GM23338 (cell line): ENCODE results near the gene EYS.

ENCODE experiments used
- CREB1 ChIP-seq: fragments of 250-450 bp; sonication (Bioruptor Pico); IDR thresholded peaks from 2 replicates; pipeline ENCODE4 v1.5.0; 2020; ENCODE audit warnings: low read depth, mild to moderate bottlenecking, moderate library complexity
- EZH2 ChIP-seq: fragments of 200-600 bp; sonication (generic); IDR thresholded peaks from one replicate; pipeline ENCODE4 v1.8.0; 2017; ENCODE audit warnings: antibody characterized with exemption, mild to moderate bottlenecking, low read depth; ENCODE audit not compliant: unreplicated experiment
- EZH2phosphoT487 ChIP-seq: fragments of 200-600 bp; sonication (generic); IDR thresholded peaks from one replicate; pipeline ENCODE4 v1.8.1; 2018; ENCODE audit warnings: antibody characterized with exemption; ENCODE audit not compliant: unreplicated experiment
- JUNB ChIP-seq: IDR thresholded peaks from one replicate; pipeline ENCODE4 v1.6.1; 2016; ENCODE audit warnings: antibody characterized with exemption; ENCODE audit not compliant: unreplicated experiment
- POLR2AphosphoS5 ChIP-seq: IDR thresholded peaks from 2 replicates; pipeline ENCODE4 v1.6.1; 2016; ENCODE audit warnings: antibody characterized with exemption, low read depth
- STAT1 ChIP-seq: IDR thresholded peaks from one replicate; pipeline ENCODE4 v1.6.1; 2016; ENCODE audit warnings: antibody characterized with exemption; ENCODE audit not compliant: unreplicated experiment
- ZNF114 ChIP-seq: fragments of 250-450 bp; sonication (Bioruptor Pico); IDR thresholded peaks from 2 replicates; pipeline ENCODE4 v1.5.0; 2020; ENCODE audit warnings: mild to moderate bottlenecking, moderate library complexity
- ZNF331 ChIP-seq: fragments of 250-450 bp; sonication (Bioruptor Pico); IDR thresholded peaks from 2 replicates; pipeline ENCODE4 v1.5.0; 2020; ENCODE audit warnings: low read depth, mild to moderate bottlenecking, moderate library complexity
- TF ChIP-seq, protein P1 (sequence below), 2 experiments: fragments of 200-600 bp in 1 of 2; sonication (generic) in 1 of 2; conservative IDR thresholded peaks; 2 replicates each; pipeline versions ENCODE4 v1.5.1 to v1.6.1; 2016 to 2017; ENCODE audit warnings: antibody characterized with exemption in 2 of 2, low read depth in 2 of 2, mild to moderate bottlenecking in 2 of 2, moderate library complexity in 1 of 2
- TF ChIP-seq, protein P2 (sequence below): fragments of 250-450 bp; sonication (Bioruptor Pico); IDR thresholded peaks from 2 replicates; pipeline ENCODE4 v1.5.0; 2020; ENCODE audit warnings: mild to moderate bottlenecking, moderate library complexity
- TF ChIP-seq, protein P3 (sequence below): IDR thresholded peaks from one replicate; pipeline ENCODE4 v1.6.1; 2018; ENCODE audit warnings: antibody characterized with exemption; ENCODE audit not compliant: unreplicated experiment
- TF ChIP-seq, protein P4 (sequence below): IDR thresholded peaks from 2 replicates; pipeline ENCODE4 v1.6.1; 2016; ENCODE audit warnings: antibody characterized with exemption

DNA sequence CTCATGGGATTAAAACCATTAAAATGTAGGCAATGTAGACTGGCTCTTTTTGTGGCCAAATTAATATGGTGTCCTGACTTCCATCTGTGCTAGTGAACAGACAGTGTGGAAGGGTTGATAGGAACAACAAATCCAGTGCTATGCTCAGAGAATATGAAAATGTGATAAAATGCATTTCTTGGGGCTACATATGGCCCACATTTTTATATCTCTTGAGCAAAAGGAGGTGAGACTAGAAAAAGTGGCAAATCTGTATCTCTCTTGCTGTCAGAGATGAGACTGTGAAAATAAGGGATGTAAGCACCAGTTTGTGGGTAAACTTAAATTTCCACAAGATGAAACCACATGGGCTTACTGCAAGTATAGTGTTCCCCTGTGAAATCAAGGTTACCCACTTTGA lies 1909.3 kb downstream of the EYS start:
- no peak for TF ChIP-seq POLR2AphosphoS5
- TF ChIP-seq EZH2, result no peak
- TF ChIP-seq, protein P1, sequence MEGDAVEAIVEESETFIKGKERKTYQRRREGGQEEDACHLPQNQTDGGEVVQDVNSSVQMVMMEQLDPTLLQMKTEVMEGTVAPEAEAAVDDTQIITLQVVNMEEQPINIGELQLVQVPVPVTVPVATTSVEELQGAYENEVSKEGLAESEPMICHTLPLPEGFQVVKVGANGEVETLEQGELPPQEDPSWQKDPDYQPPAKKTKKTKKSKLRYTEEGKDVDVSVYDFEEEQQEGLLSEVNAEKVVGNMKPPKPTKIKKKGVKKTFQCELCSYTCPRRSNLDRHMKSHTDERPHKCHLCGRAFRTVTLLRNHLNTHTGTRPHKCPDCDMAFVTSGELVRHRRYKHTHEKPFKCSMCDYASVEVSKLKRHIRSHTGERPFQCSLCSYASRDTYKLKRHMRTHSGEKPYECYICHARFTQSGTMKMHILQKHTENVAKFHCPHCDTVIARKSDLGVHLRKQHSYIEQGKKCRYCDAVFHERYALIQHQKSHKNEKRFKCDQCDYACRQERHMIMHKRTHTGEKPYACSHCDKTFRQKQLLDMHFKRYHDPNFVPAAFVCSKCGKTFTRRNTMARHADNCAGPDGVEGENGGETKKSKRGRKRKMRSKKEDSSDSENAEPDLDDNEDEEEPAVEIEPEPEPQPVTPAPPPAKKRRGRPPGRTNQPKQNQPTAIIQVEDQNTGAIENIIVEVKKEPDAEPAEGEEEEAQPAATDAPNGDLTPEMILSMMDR (conservative IDR thresholded peaks at IDR 0.05; ENCODE audit: low read depth in 2 of 2), result no peak
- TF ChIP-seq EZH2phosphoT487, result no peak
- TF ChIP-seq, protein P2, sequence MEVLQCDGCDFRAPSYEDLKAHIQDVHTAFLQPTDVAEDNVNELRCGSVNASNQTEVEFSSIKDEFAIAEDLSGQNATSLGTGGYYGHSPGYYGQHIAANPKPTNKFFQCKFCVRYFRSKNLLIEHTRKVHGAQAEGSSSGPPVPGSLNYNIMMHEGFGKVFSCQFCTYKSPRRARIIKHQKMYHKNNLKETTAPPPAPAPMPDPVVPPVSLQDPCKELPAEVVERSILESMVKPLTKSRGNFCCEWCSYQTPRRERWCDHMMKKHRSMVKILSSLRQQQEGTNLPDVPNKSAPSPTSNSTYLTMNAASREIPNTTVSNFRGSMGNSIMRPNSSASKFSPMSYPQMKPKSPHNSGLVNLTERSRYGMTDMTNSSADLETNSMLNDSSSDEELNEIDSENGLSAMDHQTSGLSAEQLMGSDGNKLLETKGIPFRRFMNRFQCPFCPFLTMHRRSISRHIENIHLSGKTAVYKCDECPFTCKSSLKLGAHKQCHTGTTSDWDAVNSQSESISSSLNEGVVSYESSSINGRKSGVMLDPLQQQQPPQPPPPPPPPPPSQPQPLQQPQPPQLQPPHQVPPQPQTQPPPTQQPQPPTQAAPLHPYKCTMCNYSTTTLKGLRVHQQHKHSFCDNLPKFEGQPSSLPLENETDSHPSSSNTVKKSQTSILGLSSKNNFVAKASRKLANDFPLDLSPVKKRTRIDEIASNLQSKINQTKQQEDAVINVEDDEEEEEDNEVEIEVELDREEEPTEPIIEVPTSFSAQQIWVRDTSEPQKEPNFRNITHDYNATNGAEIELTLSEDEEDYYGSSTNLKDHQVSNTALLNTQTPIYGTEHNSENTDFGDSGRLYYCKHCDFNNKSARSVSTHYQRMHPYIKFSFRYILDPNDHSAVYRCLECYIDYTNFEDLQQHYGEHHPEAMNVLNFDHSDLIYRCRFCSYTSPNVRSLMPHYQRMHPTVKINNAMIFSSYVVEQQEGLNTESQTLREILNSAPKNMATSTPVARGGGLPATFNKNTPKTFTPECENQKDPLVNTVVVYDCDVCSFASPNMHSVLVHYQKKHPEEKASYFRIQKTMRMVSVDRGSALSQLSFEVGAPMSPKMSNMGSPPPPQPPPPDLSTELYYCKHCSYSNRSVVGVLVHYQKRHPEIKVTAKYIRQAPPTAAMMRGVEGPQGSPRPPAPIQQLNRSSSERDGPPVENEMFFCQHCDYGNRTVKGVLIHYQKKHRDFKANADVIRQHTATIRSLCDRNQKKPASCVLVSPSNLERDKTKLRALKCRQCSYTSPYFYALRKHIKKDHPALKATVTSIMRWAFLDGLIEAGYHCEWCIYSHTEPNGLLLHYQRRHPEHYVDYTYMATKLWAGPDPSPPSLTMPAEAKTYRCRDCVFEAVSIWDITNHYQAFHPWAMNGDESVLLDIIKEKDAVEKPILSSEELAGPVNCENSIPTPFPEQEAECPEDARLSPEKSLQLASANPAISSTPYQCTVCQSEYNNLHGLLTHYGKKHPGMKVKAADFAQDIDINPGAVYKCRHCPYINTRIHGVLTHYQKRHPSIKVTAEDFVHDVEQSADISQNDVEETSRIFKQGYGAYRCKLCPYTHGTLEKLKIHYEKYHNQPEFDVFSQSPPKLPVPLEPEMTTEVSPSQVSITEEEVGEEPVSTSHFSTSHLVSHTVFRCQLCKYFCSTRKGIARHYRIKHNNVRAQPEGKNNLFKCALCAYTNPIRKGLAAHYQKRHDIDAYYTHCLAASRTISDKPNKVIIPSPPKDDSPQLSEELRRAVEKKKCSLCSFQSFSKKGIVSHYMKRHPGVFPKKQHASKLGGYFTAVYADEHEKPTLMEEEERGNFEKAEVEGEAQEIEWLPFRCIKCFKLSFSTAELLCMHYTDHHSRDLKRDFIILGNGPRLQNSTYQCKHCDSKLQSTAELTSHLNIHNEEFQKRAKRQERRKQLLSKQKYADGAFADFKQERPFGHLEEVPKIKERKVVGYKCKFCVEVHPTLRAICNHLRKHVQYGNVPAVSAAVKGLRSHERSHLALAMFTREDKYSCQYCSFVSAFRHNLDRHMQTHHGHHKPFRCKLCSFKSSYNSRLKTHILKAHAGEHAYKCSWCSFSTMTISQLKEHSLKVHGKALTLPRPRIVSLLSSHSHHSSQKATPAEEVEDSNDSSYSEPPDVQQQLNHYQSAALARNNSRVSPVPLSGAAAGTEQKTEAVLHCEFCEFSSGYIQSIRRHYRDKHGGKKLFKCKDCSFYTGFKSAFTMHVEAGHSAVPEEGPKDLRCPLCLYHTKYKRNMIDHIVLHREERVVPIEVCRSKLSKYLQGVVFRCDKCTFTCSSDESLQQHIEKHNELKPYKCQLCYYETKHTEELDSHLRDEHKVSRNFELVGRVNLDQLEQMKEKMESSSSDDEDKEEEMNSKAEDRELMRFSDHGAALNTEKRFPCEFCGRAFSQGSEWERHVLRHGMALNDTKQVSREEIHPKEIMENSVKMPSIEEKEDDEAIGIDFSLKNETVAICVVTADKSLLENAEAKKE (CRISPR knock-in tag), result no peak
- TF ChIP-seq, protein P3, sequence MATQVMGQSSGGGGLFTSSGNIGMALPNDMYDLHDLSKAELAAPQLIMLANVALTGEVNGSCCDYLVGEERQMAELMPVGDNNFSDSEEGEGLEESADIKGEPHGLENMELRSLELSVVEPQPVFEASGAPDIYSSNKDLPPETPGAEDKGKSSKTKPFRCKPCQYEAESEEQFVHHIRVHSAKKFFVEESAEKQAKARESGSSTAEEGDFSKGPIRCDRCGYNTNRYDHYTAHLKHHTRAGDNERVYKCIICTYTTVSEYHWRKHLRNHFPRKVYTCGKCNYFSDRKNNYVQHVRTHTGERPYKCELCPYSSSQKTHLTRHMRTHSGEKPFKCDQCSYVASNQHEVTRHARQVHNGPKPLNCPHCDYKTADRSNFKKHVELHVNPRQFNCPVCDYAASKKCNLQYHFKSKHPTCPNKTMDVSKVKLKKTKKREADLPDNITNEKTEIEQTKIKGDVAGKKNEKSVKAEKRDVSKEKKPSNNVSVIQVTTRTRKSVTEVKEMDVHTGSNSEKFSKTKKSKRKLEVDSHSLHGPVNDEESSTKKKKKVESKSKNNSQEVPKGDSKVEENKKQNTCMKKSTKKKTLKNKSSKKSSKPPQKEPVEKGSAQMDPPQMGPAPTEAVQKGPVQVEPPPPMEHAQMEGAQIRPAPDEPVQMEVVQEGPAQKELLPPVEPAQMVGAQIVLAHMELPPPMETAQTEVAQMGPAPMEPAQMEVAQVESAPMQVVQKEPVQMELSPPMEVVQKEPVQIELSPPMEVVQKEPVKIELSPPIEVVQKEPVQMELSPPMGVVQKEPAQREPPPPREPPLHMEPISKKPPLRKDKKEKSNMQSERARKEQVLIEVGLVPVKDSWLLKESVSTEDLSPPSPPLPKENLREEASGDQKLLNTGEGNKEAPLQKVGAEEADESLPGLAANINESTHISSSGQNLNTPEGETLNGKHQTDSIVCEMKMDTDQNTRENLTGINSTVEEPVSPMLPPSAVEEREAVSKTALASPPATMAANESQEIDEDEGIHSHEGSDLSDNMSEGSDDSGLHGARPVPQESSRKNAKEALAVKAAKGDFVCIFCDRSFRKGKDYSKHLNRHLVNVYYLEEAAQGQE, result no peak
- no peak for TF ChIP-seq CREB1
- no peak for TF ChIP-seq ZNF331
- no peak for TF ChIP-seq ZNF114 (CRISPR knock-in tag)
- TF ChIP-seq JUNB, result no peak
- TF ChIP-seq, protein P4, sequence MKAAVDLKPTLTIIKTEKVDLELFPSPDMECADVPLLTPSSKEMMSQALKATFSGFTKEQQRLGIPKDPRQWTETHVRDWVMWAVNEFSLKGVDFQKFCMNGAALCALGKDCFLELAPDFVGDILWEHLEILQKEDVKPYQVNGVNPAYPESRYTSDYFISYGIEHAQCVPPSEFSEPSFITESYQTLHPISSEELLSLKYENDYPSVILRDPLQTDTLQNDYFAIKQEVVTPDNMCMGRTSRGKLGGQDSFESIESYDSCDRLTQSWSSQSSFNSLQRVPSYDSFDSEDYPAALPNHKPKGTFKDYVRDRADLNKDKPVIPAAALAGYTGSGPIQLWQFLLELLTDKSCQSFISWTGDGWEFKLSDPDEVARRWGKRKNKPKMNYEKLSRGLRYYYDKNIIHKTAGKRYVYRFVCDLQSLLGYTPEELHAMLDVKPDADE, result no peak
- no peak for TF ChIP-seq STAT1
